ENCODE results near the gene FERMT3.

Gene FERMT3

GRCh38 chr11:64250415-64251015 is 44.0 kb downstream of the FERMT3 start:
- DNase-seq: no peak

GRCh38 chr11:64251016-64251752 is 44.7 kb downstream of the FERMT3 start, which contains the start of gene PLCB3:
Gene PLCB3, plus strand, starts transcription at chr11:64251530. Its CDS starts 120 bp downstream, at chr11:64251650.
- peak; percentile 40 to 56 (median 49) for DNase-seq

GRCh38 chr11:64251753-64252002 is 45.2 kb downstream of the FERMT3 start:
- no peak for DNase-seq

GRCh38 chr11:64252003-64252872 is 45.7 kb downstream of the FERMT3 start:
- no peak for DNase-seq

GRCh38 chr11:64253043-64253442 is 46.5 kb downstream of the FERMT3 start:
- DNase-seq: no peak

- no peak for DNase-seq
Measured at GRCh38 chr11:64253481-64253880, 47.0 kb downstream of the FERMT3 start.

GRCh38 chr11:64254326-64254725 is 47.8 kb downstream of the FERMT3 start:
- no peak for DNase-seq

- DNase-seq: no peak
Measured at GRCh38 chr11:64255135-64256128, 48.9 kb downstream of the FERMT3 start.

- DNase-seq: no peak
Measured at GRCh38 chr11:64256300-64256699, 49.8 kb downstream of the FERMT3 start.

GRCh38 chr11:64258356-64258755 is 51.8 kb downstream of the FERMT3 start:
- no peak for DNase-seq

GRCh38 chr11:64258946-64259532 is 52.5 kb downstream of the FERMT3 start:
- no peak for DNase-seq

- DNase-seq: no peak
Measured at GRCh38 chr11:64259533-64260067, 53.1 kb downstream of the FERMT3 start.

GRCh38 chr11:64260147-64260708 is 53.7 kb downstream of the FERMT3 start:
- DNase-seq: no peak

- DNase-seq: no peak
Measured at GRCh38 chr11:64261556-64262080, 55.1 kb downstream of the FERMT3 start.

GRCh38 chr11:64262271-64263002 is 55.9 kb downstream of the FERMT3 start:
- DNase-seq: peak in 1 of 5 experiments; percentile 2

- no peak for DNase-seq
Measured at GRCh38 chr11:64263021-64263946, 56.8 kb downstream of the FERMT3 start.

- DNase-seq: no peak
Measured at GRCh38 chr11:64263947-64264317, 57.4 kb downstream of the FERMT3 start.

GRCh38 chr11:64264371-64264852 is 57.9 kb downstream of the FERMT3 start:
- DNase-seq: no peak
